GM18505 (cell line): ENCODE data around the gene KNL1.

Source experiments
- ATAC-seq: cut with Tn5 transposase; IDR thresholded peaks from one replicate; pipeline ENCODE4 v1.9.1; 2021; ENCODE audit not compliant: unreplicated experiment
- POLR2A ChIP-seq: IDR thresholded peaks from 4 replicates; pipeline ENCODE4 v1.6.1; 2011; ENCODE audit warnings: borderline replicate concordance; ENCODE audit not compliant: insufficient read depth, insufficient read length; ENCODE audit errors: extremely low read depth

Gene KNL1

GRCh38 chr15:40593588-40594428, at the start of gene KNL1:
TSS of gene KNL1 (plus strand) at chr15:40594249. CDS start at chr15:40602932, 8,683 bp downstream.
- ATAC-seq: peak; percentile 74
- TF ChIP-seq POLR2A: peak; percentile 79

GRCh38 chr15:40545457-40545856, 48.6 kb upstream of the KNL1 start:
- no peak for ATAC-seq
- no peak for TF ChIP-seq POLR2A

GRCh38 chr15:40548610-40549009, 45.4 kb upstream of the KNL1 start:
- no peak for TF ChIP-seq POLR2A
- no peak for ATAC-seq

DNA sequence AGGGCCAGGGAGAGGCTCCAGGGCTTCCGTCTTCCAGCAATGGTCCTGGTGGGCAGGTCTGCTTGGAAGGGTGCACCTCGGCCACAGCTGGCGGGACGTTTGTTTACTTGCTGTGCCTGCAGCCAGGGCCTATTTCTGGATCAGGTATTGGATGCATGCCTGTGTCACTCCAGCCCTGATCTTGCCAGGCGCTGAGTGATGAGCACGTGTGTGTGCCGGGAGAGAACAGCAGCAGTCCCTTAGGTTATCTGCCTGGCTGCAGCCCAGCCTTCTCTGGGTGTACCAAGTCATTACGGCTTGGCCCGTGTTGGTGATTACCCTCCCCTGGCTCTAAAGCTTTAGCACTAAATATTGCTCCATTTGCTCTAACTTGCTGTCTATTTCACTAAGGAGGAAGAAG, 44.2 kb upstream of the KNL1 start:
- TF ChIP-seq POLR2A: no peak
- ATAC-seq: peak; percentile 4

DNA sequence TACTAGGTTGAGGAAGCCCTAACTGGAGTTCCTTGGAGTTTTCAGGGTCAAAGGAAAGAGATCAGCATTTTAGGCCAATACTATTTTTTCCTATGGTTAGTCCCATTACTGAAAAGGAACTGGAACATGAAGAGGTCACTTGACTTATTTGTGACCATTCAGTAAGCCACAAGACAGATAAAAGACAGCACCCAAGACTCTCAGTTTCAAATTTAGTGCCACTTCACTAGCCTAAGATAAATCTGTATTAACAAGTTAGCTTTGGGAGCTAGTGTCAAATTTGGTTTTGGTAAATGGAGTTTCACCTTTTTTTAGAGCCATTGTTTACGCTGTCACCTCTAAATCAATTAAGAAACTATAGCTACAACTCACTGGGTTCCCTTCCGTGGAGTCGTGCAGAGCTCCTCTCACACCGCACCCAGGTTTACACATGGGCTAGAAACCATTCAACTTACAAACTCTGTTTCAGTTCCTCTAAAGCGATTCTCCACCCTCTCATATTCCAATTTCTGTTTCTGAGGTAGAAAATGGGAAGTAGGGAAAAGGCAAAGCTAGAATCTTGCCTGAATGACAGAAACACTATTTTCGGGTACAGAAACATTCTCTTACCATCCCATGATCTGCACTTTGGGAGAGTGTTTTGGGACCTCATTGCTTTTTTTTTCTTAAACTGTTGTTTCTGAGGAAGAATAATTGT, 43.6 kb upstream of the KNL1 start:
- ATAC-seq: peak; percentile 73
- TF ChIP-seq POLR2A: no peak

DNA sequence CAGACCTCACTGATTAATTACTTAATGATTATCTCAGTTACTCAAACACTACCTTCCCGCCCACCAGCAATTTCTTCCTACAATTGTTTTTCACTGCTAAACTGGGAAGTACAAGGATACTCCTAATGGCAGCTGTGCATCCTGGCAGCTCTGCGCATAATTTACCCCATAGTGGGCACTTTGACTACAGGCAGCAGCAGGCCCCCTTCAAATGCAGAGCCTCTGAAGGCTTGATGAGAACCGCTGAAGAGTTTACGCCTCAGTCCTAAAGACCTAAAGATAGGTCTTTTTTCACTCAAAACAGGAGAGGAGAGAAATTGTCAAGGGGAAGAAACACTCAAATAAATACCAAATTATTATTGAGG, 39.9 kb upstream of the KNL1 start:
- no peak for TF ChIP-seq POLR2A
- no peak for ATAC-seq

- ATAC-seq: no peak
- no peak for TF ChIP-seq POLR2A
Measured at GRCh38 chr15:40555876-40556275, 38.2 kb upstream of the KNL1 start.

GRCh38 chr15:40558952-40559742, 34.9 kb upstream of the KNL1 start:
- no peak for ATAC-seq
- TF ChIP-seq POLR2A: no peak

GRCh38 chr15:40562691-40563090, 31.4 kb upstream of the KNL1 start:
- no peak for TF ChIP-seq POLR2A
- ATAC-seq: no peak

DNA sequence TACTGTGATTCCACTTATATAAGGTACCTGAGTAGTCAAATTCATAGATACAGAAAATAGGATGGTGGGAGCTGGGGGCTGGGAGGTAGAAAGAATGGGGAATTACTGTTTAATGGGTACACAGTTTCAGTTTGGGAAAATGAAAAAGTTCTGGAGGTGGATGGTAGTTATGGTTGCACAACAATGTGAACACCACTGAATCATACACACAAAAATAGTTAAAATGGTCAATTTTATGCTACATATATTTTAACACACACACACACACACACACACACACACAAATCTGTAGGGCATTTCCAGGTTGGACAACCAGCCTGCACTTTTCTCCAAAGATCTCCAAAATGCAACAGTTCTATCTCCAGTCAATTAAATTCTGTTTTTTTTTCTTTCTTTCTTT, 30.6 kb upstream of the KNL1 start:
- TF ChIP-seq POLR2A: no peak
- ATAC-seq: no peak

GRCh38 chr15:40564591-40565332, 29.3 kb upstream of the KNL1 start, which contains the start of gene CCDC32:
TSS of gene CCDC32 (minus strand) at chr15:40565042. CDS start at chr15:40563015, 2,027 bp downstream.
- ATAC-seq: peak; percentile 92
- TF ChIP-seq POLR2A: peak; percentile 95

DNA sequence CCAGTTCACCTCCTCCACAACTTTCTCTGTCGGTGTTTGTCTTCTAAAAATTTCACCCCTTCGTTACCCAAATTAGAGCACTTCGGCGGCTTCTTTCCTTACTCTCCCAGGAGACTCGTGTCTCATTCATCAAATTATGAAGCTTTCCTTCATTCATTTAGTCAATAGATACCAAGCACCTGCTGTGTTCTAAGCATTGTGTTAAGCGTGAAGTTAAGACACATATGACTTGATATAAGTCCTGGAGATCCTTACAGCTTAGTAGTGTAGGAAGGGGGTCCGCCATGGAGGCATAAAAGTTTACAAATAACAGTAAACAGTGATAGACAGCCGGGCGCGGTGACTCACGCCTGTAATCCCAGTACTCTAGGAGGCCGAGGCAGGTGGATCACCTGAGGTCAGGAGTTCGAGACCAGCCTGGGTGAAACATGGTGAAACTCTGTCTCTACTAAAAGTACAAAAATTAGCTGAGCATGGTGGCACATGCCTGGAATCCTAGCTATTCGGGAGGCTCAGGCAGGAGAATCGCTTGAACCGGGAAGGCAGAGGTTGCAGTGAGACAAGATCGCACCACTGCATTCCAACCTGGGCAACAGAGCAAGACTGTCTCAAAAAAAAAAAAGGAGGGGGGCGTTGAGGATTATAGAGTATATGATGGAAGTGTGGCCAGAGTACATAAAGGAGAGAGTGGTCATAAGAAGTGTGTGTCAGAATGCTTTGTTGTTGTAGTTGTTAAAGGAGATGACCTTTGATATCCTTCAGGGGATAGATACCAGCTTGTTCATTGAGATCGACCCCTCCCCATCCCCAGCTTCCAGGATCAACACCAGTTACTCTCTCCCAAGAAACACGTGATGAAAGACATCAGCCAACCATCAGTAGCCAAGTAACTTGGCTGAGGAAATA, 28.5 kb upstream of the KNL1 start:
- no peak for ATAC-seq
- no peak for TF ChIP-seq POLR2A
